GM19023 (cell line): ENCODE measurements around the gene ZCCHC14.
"Not testable (repeated sequence)": the region's sequence is repeated elsewhere in the genome, so short reads cannot be mapped to it uniquely, and the experiment has no call there.

Source experiments
- ATAC-seq: cut with Tn5 transposase; IDR thresholded peaks from one replicate; pipeline ENCODE4 v1.9.1; 2021; ENCODE audit warnings: mild to moderate bottlenecking, moderate library complexity; ENCODE audit not compliant: unreplicated experiment

ZCCHC14 gene

GRCh38 chr16:87388818-87389134 lies 104.0 kb downstream of the ZCCHC14 start:
- no peak for ATAC-seq

- ATAC-seq, result peak; percentile 44
Measured at GRCh38 chr16:87387942-87388817, 104.6 kb downstream of the ZCCHC14 start.

GRCh38 chr16:87384875-87385167 lies 108.0 kb downstream of the ZCCHC14 start:
- not testable (repeated sequence) for ATAC-seq

GRCh38 chr16:87384162-87384874 lies 108.5 kb downstream of the ZCCHC14 start:
- ATAC-seq, result peak; percentile 9

- ATAC-seq, result peak; percentile 49
Measured at GRCh38 chr16:87383505-87384161, 109.2 kb downstream of the ZCCHC14 start, which contains the start of gene FBXO31. Gene FBXO31, minus strand, starts transcription at chr16:87383776. Its CDS starts 32 bp downstream, at chr16:87383744.

GRCh38 chr16:87382023-87382785 lies 110.6 kb downstream of the ZCCHC14 start:
- ATAC-seq, result no peak

GRCh38 chr16:87380881-87381280 lies 111.9 kb downstream of the ZCCHC14 start:
- no peak for ATAC-seq

- ATAC-seq, result no peak
Measured at GRCh38 chr16:87380403-87380802, 112.4 kb downstream of the ZCCHC14 start.

GRCh38 chr16:87379312-87379752 lies 113.5 kb downstream of the ZCCHC14 start:
- ATAC-seq, result not testable (repeated sequence)

- ATAC-seq, result no peak
Measured at GRCh38 chr16:87376660-87377059, 116.2 kb downstream of the ZCCHC14 start.

GRCh38 chr16:87375426-87376135 lies 117.2 kb downstream of the ZCCHC14 start:
- ATAC-seq, result no peak

GRCh38 chr16:87374313-87374712 lies 118.5 kb downstream of the ZCCHC14 start:
- no peak for ATAC-seq

GRCh38 chr16:87372305-87372704 lies 120.5 kb downstream of the ZCCHC14 start:
- no peak for ATAC-seq

GRCh38 chr16:87371261-87371866 lies 121.5 kb downstream of the ZCCHC14 start:
- no peak for ATAC-seq

GRCh38 chr16:87369796-87370719 lies 122.8 kb downstream of the ZCCHC14 start:
- no peak for ATAC-seq

- ATAC-seq, result no peak
Measured at GRCh38 chr16:87369117-87369765, 123.6 kb downstream of the ZCCHC14 start.

GRCh38 chr16:87368029-87368770 lies 124.6 kb downstream of the ZCCHC14 start:
- no peak for ATAC-seq

GRCh38 chr16:87367529-87367928 lies 125.3 kb downstream of the ZCCHC14 start:
- ATAC-seq, result no peak
